Bronchial epithelial cell (primary cell): ENCODE measurements around the gene TMEM203. TPM values are rescaled to one million over a fixed set of nuclear protein-coding genes. Genes with fewer than 3 reads are reported as not detected.

Source experiments
- DNase-seq: peaks from one replicate; pipeline ENCODE4 v3.0.0-alpha.2; 2010; ENCODE audit warnings: low read depth
- FAIRE-seq: peaks from 2 replicates; lab custom pipeline; 2011; peaks lifted over from hg19 to GRCh38; lab: Jason Lieb, UNC
- H3K27me3 ChIP-seq: 2 replicates; pipeline ENCODE4 v1.5.1; 2011; ENCODE audit warnings: low read length; ENCODE audit not compliant: control insufficient read depth, insufficient read depth
- H3K36me3 ChIP-seq: 2 replicates; pipeline ENCODE4 v1.5.1; 2011; ENCODE audit warnings: low read length; ENCODE audit not compliant: control insufficient read depth, insufficient read depth
- H3K4me3 ChIP-seq: 2 replicates; pipeline ENCODE4 v1.5.1; 2011; ENCODE audit warnings: mild to moderate bottlenecking, low read depth, low read length, control low read depth
- total RNA-seq: library from RNA; depleted of rRNA; stranded (reverse); fragments of >200 nt; gene quantifications from 2 replicates; pipeline ENCODE4 v1.2.1, GENCODE V29; 2014
- TF ChIP-seq, protein P1 (sequence below): IDR thresholded peaks from 2 replicates; pipeline ENCODE4 v1.5.1; 2011; ENCODE audit warnings: mild to moderate bottlenecking, moderate library complexity, low read length, control low read depth, inconsistent platforms; ENCODE audit not compliant: insufficient read depth, severe bottlenecking

Gene TMEM203
- total RNA-seq, 1 donor from 2014 or later = 39.2 TPM

DNA sequence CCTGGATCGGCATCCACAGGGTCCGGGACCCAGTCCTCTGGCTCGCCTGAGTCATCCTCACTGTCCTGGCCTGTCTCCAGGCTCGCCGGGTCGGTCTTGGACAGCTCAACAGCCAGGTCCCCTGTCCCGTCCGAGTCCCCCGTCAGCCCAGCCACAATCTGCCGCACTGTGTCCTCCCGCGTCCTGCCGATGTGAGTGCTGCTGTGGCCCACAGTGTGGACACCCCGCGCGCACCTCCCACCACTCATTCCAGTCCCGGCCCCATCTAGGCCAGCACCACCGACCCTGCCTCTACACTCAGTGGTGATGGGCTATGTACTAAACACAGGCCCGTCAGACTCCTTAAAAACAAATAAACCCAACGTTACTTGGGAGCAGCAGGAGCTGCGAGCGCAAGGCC lies 23.8 kb downstream of the TMEM203 start:
- Histone ChIP-seq H3K4me3 (no peak overlapping the region), H3K27me3 (no peaks in the 10 kb centered on the region), H3K36me3 (peaks cover 34% of the 10 kb centered on the region)
- TF ChIP-seq, protein P1, sequence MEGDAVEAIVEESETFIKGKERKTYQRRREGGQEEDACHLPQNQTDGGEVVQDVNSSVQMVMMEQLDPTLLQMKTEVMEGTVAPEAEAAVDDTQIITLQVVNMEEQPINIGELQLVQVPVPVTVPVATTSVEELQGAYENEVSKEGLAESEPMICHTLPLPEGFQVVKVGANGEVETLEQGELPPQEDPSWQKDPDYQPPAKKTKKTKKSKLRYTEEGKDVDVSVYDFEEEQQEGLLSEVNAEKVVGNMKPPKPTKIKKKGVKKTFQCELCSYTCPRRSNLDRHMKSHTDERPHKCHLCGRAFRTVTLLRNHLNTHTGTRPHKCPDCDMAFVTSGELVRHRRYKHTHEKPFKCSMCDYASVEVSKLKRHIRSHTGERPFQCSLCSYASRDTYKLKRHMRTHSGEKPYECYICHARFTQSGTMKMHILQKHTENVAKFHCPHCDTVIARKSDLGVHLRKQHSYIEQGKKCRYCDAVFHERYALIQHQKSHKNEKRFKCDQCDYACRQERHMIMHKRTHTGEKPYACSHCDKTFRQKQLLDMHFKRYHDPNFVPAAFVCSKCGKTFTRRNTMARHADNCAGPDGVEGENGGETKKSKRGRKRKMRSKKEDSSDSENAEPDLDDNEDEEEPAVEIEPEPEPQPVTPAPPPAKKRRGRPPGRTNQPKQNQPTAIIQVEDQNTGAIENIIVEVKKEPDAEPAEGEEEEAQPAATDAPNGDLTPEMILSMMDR = no peak
- FAIRE-seq (no peak), DNase-seq (no peak)

DNA sequence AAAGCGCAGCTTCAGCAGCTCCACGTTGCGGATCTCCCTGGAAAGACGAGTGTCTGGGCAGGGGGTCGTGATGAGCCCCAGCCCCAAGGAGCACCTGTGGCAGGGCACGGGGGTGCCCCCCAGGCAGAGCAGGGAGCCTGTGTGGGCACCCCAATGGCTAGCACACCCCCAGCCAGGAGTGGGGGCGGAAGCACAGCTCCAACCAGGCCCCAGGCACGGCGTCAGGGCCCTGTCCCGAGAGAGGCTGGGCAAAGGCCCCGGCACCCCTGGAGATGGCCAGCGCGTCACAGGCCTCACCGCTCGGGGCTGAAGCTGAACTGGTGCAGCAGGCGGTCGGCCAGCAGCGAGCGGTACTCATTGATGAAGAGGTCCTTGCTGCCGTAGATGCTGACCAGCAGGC lies 25.0 kb downstream of the TMEM203 start:
- TF ChIP-seq, protein P1 = no peak
- DNase-seq (no peak), FAIRE-seq (no peak)
- Histone ChIP-seq H3K27me3 (no peaks in the 10 kb centered on the region), H3K4me3 (no peak overlapping the region), H3K36me3 (peaks cover 31% of the 10 kb centered on the region)

DNA sequence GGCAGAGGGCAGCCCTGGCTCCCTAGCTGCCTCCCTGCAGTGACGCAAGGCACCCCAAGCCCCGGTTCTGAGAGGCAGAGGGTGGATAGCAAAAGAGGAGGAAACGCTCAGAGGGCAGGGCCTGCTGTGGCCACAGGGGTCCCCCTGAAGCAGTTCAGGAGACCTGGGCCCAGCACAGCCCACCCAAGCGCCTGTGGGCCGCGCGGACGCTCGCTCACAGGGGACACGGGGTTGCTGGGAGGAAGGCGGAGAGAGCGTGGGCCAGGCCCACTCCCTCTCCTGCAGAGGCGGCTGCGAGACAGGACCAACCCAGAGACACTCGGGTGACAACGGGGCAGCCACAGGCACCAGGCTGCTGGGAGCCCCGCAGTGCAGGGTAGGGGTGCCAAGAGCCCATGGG lies 25.7 kb downstream of the TMEM203 start:
- peaks cover 27% of the 10 kb centered on the region for H3K36me3 ChIP-seq
- TF ChIP-seq, protein P1 = no peak
- peaks cover 6% of the 10 kb centered on the region for H3K27me3 ChIP-seq
- DNase-seq (no peak), FAIRE-seq (no peak)
- H3K4me3 ChIP-seq = no peak overlapping the region

DNA sequence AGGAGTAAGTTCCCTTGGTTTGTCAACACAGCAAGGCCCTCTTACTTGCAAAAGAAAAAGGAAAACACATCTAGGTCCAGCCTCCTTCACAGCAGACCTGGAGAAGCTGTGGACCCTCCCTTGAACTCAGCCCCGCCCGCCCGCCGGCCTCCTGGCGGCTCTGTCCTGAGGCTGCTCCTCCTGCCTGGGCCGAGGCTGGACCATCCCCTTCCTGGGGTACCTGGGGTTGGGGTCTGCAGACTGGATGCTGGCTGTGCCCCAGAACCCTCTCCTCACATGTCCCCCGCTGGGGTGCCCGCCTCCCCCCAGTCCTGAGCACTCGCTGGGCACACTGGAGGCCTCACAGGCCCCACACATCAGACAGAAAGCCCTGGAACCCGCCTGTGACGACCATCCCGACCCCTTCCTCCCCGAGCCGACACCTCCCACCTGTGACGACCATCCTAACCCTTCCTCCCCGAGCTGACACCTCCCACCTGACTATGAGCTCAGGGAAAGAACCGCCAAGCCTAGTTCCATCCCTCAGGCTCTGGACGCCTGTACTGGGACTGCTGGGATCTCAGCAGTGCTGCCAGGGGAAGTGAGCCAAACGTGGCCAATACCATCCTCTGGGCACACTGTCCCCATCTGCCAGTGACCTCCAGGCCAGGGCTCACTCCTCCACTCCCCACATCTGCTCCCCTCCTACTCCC lies 26.4 kb downstream of the TMEM203 start:
- Histone ChIP-seq H3K27me3 (peaks cover 6% of the 10 kb centered on the region), H3K36me3 (peaks cover 24% of the 10 kb centered on the region), H3K4me3 (no peak overlapping the region)
- DNase-seq (no peak), FAIRE-seq (no peak)
- TF ChIP-seq, protein P1 = no peak

DNA sequence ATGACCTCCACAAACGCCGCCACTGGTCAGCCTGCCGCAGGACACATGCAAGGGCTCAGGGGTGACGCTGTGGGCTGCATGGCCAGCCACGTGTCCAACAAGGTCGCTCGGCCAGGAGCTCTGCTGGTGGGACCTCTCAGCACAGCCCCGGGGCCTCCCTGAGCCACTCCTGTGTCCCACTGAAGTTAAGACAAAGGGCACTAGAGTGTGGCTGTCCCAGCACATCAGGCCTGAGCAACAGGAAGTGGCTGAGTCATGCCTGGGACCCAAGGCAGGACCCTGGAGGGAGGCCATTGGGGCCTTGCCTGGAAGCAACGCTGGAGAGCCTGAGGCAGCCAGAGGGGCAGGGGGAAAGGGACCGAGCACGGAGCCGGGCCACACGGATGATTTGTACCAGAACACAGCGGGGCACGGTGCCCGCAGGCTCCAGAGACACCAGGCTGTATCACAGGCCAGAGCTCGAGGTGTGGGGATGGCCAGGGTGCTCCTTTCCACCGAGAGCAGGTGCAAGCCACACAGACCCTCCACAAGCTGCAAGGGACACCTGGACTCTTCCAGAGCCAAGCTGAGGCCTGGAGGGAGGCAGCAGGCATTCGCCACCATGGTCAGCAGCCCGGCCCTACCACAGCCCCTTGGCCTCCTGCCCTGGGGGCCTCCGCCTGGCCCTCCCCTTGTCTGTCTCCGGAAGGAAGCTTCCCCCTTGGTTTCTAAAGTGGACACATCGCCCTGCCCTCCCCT lies 27.1 kb downstream of the TMEM203 start:
- TF ChIP-seq, protein P1 = no peak
- FAIRE-seq (no peak), DNase-seq (no peak)
- H3K36me3 ChIP-seq = peaks cover 19% of the 10 kb centered on the region
- H3K27me3 ChIP-seq = peaks cover 10% of the 10 kb centered on the region
- H3K4me3 ChIP-seq = no peak overlapping the region
